A549 (cell line): ENCODE results near the gene ADIG.

Experiments
- CEBPB ChIP-seq, 2 experiments: fragments of >200 bp in 1 of 2; sonication (Bioruptor Twin) in 1 of 2; formaldehyde crosslinking in 1 of 2; IDR thresholded peaks; 2 replicates each; pipeline ENCODE4 v1.6.1; 2012 to 2016
- EP300 ChIP-seq, 2 experiments: fragments of >200 bp; sonication (Bioruptor Twin); formaldehyde crosslinking; IDR thresholded peaks; 2 replicates in 1 of 2; 3 replicates in 1 of 2; pipeline ENCODE4 v1.6.1; 2016 to 2017
- MAZ ChIP-seq: fragments of 150-350 bp; IDR thresholded peaks from 2 replicates; pipeline ENCODE4 v1.6.1; 2014; ENCODE audit warnings: antibody characterized with exemption, low read depth, low read length, borderline replicate concordance
- POLR2A ChIP-seq: IDR thresholded peaks from 2 replicates; pipeline ENCODE4 v1.6.1; 2012; ENCODE audit warnings: mild to moderate bottlenecking, low read length
- POLR2AphosphoS2 ChIP-seq: conservative IDR thresholded peaks from 2 replicates; pipeline ENCODE4 v1.6.1; 2012; ENCODE audit warnings: low read length, improper control_type of control experiment, inconsistent platforms
- RFX5 ChIP-seq: fragments of 450-650 bp; IDR thresholded peaks from 2 replicates; pipeline ENCODE4 v1.7.1; 2014; ENCODE audit warnings: antibody characterized with exemption, mild to moderate bottlenecking, moderate library complexity
- TF ChIP-seq, protein P1 (sequence below): fragments of >200 bp; sonication (Bioruptor Twin); formaldehyde crosslinking; IDR thresholded peaks from 3 replicates; pipeline ENCODE4 v1.5.1; 2016

- TF ChIP-seq MAZ (no peak), CEBPB (IDR thresholded peaks at IDR 0.05) (no peak), POLR2A (no peak), POLR2AphosphoS2 (no peak), EP300 (IDR thresholded peaks at IDR 0.05) (no peak), RFX5 (no peak)
- TF ChIP-seq, protein P1, sequence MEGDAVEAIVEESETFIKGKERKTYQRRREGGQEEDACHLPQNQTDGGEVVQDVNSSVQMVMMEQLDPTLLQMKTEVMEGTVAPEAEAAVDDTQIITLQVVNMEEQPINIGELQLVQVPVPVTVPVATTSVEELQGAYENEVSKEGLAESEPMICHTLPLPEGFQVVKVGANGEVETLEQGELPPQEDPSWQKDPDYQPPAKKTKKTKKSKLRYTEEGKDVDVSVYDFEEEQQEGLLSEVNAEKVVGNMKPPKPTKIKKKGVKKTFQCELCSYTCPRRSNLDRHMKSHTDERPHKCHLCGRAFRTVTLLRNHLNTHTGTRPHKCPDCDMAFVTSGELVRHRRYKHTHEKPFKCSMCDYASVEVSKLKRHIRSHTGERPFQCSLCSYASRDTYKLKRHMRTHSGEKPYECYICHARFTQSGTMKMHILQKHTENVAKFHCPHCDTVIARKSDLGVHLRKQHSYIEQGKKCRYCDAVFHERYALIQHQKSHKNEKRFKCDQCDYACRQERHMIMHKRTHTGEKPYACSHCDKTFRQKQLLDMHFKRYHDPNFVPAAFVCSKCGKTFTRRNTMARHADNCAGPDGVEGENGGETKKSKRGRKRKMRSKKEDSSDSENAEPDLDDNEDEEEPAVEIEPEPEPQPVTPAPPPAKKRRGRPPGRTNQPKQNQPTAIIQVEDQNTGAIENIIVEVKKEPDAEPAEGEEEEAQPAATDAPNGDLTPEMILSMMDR: no peak
Observed at GRCh38 chr20:38631155-38632022, 50.4 kb downstream of the ADIG start.
